IgD-negative memory B cell (primary cell): ENCODE measurements around the gene DCHS2. TPM values are rescaled to one million over a fixed set of nuclear protein-coding genes. Genes with fewer than 3 reads are reported as not detected.

Experiments used
- H3K27ac Mint-ChIP-seq, 3 donors: one replicate each; pipeline ENCODE4 v1.8.0; 2020 to 2022; ENCODE audit warnings: mild to moderate bottlenecking in 3 of 3, mixed read lengths in 3 of 3, moderate library complexity in 1 of 3
- H3K27me3 Mint-ChIP-seq: one replicate; pipeline ENCODE4 v1.8.0; 2021; ENCODE audit warnings: mixed read lengths
- H3K36me3 Mint-ChIP-seq: one replicate; pipeline ENCODE4 v1.8.0; 2020; ENCODE audit warnings: mild to moderate bottlenecking, mixed read lengths
- H3K4me1 Mint-ChIP-seq, 3 donors: one replicate each; pipeline ENCODE4 v1.8.0; 2020 to 2022; ENCODE audit warnings: mixed read lengths in 3 of 3, mild to moderate bottlenecking in 1 of 3
- H3K4me3 Mint-ChIP-seq, 4 donors: one replicate each; pipeline ENCODE4 v1.8.0; 2020 to 2022; ENCODE audit warnings: mild to moderate bottlenecking in 4 of 4, mixed read lengths in 4 of 4, moderate library complexity in 3 of 4
- H3K9me3 Mint-ChIP-seq, 3 donors: one replicate each; pipeline ENCODE4 v1.8.0; 2020 to 2021; ENCODE audit warnings: mixed read lengths in 3 of 3, mild to moderate bottlenecking in 1 of 3
- polyA plus RNA-seq: library from polyadenylated mRNA; unstranded; fragments of 300-500 nt; fragmentation: Illumina TruSeq; gene quantifications from one replicate; pipeline ENCODE4 v1.2.3, GENCODE V29; 2021

DCHS2 gene
- polyA plus RNA-seq, 1 donor from 2014 or later = 0.01 TPM

GRCh38 chr4:154315741-154316140, 175.9 kb downstream of the DCHS2 start:
- no peak overlapping the region for H3K27ac Mint-ChIP-seq
- no peaks in the 10 kb centered on the region for H3K36me3 Mint-ChIP-seq
- H3K27me3 Mint-ChIP-seq = peaks cover 2% of the 10 kb centered on the region
- peaks cover 0 to 10% (median 0%) of the 10 kb centered on the region in 3 donors for H3K9me3 Mint-ChIP-seq
- no peaks in the 10 kb centered on the region for H3K4me1 Mint-ChIP-seq
- H3K4me3 Mint-ChIP-seq = no peak overlapping the region

DNA sequence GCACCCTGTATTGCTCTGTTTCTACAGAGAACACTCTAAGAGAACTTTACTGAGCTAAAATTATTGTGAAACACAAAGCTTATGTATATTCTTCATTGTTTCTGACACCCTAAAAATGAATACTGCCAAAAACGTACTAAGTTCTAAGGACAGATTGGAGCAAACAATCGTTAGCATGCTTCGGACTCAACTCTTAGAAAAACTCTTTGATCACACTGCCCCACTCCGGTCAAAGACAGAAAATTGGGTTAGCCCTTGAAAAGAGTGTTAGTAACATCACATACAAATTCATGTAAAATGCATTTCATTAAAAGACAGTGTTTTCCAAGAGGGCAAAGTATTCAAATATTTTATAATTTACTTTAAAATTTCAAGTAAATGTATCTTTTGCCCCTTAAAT, 177.4 kb downstream of the DCHS2 start:
- Mint-ChIP-seq H3K27me3 (peaks cover 2% of the 10 kb centered on the region), H3K4me3 (no peak overlapping the region), H3K27ac (no peak overlapping the region), H3K4me1 (no peaks in the 10 kb centered on the region), H3K36me3 (no peaks in the 10 kb centered on the region), H3K9me3 (peaks cover 0 to 10% (median 0%) of the 10 kb centered on the region in 3 donors)

DNA sequence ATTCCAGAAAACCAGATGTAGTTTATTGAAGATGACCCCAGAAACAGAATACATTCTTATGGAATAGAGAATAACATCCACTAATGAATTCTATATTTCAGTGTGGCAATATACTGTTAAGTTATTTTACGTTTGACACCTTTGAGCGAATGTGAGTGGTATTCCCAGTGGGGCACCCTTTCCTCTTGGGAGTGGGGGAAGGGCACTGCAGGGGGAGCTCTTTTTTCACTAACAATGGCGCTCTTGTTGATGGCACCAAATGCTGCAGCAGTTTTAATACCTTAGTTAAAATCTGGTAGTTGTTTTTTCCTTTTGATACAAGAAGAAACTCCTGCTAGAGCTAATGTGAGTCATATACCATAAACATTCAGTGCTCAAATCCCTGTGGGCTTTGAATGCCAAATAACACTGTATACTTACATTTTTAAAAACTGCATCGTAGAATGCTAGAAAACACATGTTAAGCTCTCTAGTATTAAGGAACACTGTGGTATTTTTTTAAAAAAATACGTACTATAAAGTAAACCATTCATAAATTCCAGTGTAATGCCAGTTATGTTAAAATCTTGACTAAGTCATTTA, 178.5 kb downstream of the DCHS2 start:
- Mint-ChIP-seq H3K27ac (no peak overlapping the region), H3K4me1 (no peaks in the 10 kb centered on the region), H3K9me3 (peaks cover 0 to 2% (median under 1%) of the 10 kb centered on the region in 3 donors), H3K4me3 (no peak overlapping the region), H3K27me3 (peaks cover 2% of the 10 kb centered on the region), H3K36me3 (no peaks in the 10 kb centered on the region)

GRCh38 chr4:154312246-154312645, 179.4 kb downstream of the DCHS2 start:
- H3K4me1 Mint-ChIP-seq = no peaks in the 10 kb centered on the region
- H3K4me3 Mint-ChIP-seq = no peak overlapping the region
- no peak overlapping the region for H3K27ac Mint-ChIP-seq
- H3K9me3 Mint-ChIP-seq = peaks cover 0 to 3% (median 2%) of the 10 kb centered on the region in 3 donors
- peaks cover 3% of the 10 kb centered on the region for H3K27me3 Mint-ChIP-seq
- no peaks in the 10 kb centered on the region for H3K36me3 Mint-ChIP-seq

GRCh38 chr4:154310578-154310977, 181.0 kb downstream of the DCHS2 start:
- H3K27me3 Mint-ChIP-seq = peaks cover 3% of the 10 kb centered on the region
- no peak overlapping the region for H3K27ac Mint-ChIP-seq
- no peak overlapping the region for H3K4me3 Mint-ChIP-seq

DNA sequence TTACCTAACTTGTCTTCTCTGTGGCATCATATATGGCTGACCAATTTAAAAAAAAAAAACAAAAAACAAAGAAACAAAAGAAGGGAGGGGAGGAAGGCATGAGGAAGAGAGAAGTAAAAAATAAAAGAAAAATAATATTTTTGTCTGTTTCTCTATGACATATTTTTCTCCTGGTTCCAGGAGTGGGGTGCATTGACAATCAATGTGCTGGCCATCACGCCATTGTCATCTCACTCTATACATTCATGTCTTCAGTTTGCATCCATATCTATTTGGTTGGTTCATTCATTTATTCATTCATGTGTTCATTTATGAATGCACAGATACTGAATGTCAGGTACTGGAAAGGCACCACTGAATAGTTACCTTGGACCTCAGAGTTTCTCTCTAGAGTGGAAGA, 183.4 kb downstream of the DCHS2 start:
- Mint-ChIP-seq H3K4me3 (no peak overlapping the region), H3K4me1 (no peaks in the 10 kb centered on the region), H3K27me3 (peaks cover 3% of the 10 kb centered on the region), H3K36me3 (no peaks in the 10 kb centered on the region), H3K9me3 (peaks cover 0 to 5% (median 2%) of the 10 kb centered on the region in 3 donors), H3K27ac (no peak overlapping the region)

More at GRCh38 chr4:154310578-154310977, 181.0 kb downstream of the DCHS2 start:
- Mint-ChIP-seq H3K36me3 (no peaks in the 10 kb centered on the region), H3K9me3 (peaks cover 0 to 3% (median 2%) of the 10 kb centered on the region in 3 donors), H3K4me1 (no peaks in the 10 kb centered on the region)

GRCh38 chr4:154307451-154307850, 184.1 kb downstream of the DCHS2 start:
- Mint-ChIP-seq H3K27ac (no peak overlapping the region), H3K27me3 (peaks cover 3% of the 10 kb centered on the region), H3K36me3 (no peaks in the 10 kb centered on the region), H3K4me1 (no peaks in the 10 kb centered on the region), H3K9me3 (peaks cover 0 to 5% (median 2%) of the 10 kb centered on the region in 3 donors), H3K4me3 (no peak overlapping the region)

DNA sequence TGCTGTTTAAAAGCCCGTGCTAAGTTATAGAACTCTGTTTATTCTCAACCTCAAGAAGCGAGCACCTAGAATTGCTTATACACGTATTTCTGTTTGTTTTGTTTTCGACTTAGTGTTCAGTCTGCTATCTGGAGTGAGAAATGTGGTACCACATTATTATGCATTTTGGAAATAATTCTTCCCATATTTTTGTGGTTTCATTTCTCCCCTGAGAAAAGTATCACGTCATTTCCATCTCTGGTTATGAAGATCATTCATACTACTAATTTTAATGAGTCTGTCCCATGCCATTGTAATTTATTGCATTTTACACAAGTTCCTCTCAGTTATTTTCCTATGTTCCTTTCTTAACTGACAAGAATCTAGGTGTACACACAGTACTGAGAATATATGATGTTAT, 186.0 kb downstream of the DCHS2 start:
- H3K4me1 Mint-ChIP-seq = no peaks in the 10 kb centered on the region
- H3K9me3 Mint-ChIP-seq = peaks cover 0 to 5% (median 2%) of the 10 kb centered on the region in 3 donors
- H3K4me3 Mint-ChIP-seq = no peak overlapping the region
- no peak overlapping the region for H3K27ac Mint-ChIP-seq
- H3K36me3 Mint-ChIP-seq = no peaks in the 10 kb centered on the region
- H3K27me3 Mint-ChIP-seq = peaks cover 3% of the 10 kb centered on the region

GRCh38 chr4:154304679-154305078, 186.9 kb downstream of the DCHS2 start:
- Mint-ChIP-seq H3K36me3 (no peaks in the 10 kb centered on the region), H3K9me3 (peaks cover 0 to 5% (median 2%) of the 10 kb centered on the region in 3 donors), H3K27ac (no peak overlapping the region), H3K27me3 (peaks cover 3% of the 10 kb centered on the region), H3K4me3 (no peak overlapping the region), H3K4me1 (no peaks in the 10 kb centered on the region)

GRCh38 chr4:154294652-154295350, 196.8 kb downstream of the DCHS2 start:
- Mint-ChIP-seq H3K4me1 (no peaks in the 10 kb centered on the region), H3K36me3 (no peaks in the 10 kb centered on the region), H3K27me3 (peaks cover 4% of the 10 kb centered on the region), H3K27ac (no peak overlapping the region), H3K9me3 (no peaks in the 10 kb centered on the region), H3K4me3 (no peak overlapping the region)

DNA sequence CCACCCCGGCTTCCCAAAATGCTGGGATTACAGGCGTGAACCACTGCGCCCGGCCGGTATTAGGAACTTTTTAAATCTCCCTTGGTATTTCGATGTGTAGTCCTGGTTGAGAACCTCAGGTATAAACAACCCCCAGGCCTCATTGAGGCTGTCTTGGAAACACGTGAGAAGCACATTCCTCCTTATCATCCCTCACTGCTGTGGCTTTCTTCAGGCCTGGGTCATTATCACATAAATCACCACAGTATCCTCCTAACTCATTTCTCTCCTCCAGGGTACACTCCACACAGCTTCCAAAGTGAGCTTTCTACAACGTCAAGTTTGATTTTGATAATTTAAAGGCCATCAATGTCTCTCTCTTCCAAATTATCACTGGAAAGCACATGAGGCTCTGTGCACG, 198.2 kb downstream of the DCHS2 start:
- Mint-ChIP-seq H3K4me1 (no peaks in the 10 kb centered on the region), H3K4me3 (no peak overlapping the region), H3K36me3 (no peaks in the 10 kb centered on the region), H3K27me3 (no peaks in the 10 kb centered on the region), H3K27ac (no peak overlapping the region), H3K9me3 (peaks cover 0 to 3% (median 0%) of the 10 kb centered on the region in 3 donors)

- H3K9me3 Mint-ChIP-seq = peaks cover 0 to 3% (median 0%) of the 10 kb centered on the region in 3 donors
- no peak overlapping the region for H3K27ac Mint-ChIP-seq
- H3K4me3 Mint-ChIP-seq = no peak overlapping the region
- no peaks in the 10 kb centered on the region for H3K4me1 Mint-ChIP-seq
- no peaks in the 10 kb centered on the region for H3K27me3 Mint-ChIP-seq
- no peaks in the 10 kb centered on the region for H3K36me3 Mint-ChIP-seq
Measured at GRCh38 chr4:154292589-154292988, 199.0 kb downstream of the DCHS2 start.

DNA sequence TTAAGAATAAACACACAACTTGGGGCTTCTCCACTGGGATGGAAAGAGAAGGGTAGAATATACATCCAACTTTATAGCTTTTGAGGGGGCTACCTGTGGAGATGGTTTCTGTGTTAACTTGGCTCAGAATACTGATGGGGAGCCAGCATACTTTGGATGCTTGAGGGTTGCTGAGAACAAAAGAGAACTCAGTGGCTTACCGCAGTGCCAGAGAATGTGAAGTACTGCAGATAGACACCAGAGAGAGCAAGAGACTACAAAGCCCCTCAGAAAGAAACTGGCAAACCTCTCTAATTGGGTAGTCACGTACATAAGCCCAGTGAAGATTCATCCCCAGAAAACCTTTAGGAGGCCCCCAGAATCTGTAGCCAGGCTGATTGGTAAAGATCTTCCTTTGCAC, 214.4 kb downstream of the DCHS2 start:
- no peaks in the 10 kb centered on the region for H3K4me1 Mint-ChIP-seq
- peaks cover 6% of the 10 kb centered on the region for H3K27me3 Mint-ChIP-seq
- H3K9me3 Mint-ChIP-seq = peaks cover 0 to 5% (median 4%) of the 10 kb centered on the region in 3 donors
- H3K27ac Mint-ChIP-seq = no peak overlapping the region
- H3K4me3 Mint-ChIP-seq = no peak overlapping the region
- no peaks in the 10 kb centered on the region for H3K36me3 Mint-ChIP-seq

DNA sequence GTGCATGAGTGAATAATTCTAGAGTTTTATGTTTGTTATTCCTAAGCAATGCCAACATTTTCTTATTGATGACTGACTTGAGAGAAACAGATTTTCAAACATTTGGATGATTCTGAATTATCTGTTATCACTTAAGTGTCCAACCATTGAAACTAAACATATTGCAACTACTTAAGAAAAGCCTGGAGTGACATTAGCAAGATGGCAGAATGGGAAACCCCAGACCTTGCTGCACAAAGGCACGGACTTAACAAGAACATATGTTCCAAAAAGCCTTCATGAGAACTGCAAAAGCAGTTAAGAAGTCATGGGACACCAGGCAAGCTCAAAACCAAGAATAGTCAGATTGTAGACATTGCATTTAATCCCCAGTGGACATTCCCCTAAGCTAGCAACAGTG, 215.1 kb downstream of the DCHS2 start:
- Mint-ChIP-seq H3K27me3 (peaks cover 6% of the 10 kb centered on the region), H3K4me3 (no peak overlapping the region), H3K36me3 (no peaks in the 10 kb centered on the region), H3K27ac (no peak overlapping the region), H3K4me1 (no peaks in the 10 kb centered on the region), H3K9me3 (peaks cover 0 to 5% (median 4%) of the 10 kb centered on the region in 3 donors)

GRCh38 chr4:154254999-154255398, 236.6 kb downstream of the DCHS2 start:
- Mint-ChIP-seq H3K36me3 (no peaks in the 10 kb centered on the region), H3K9me3 (no peaks in the 10 kb centered on the region), H3K4me1 (no peaks in the 10 kb centered on the region), H3K27me3 (no peaks in the 10 kb centered on the region), H3K27ac (no peak overlapping the region), H3K4me3 (no peak overlapping the region)

DNA sequence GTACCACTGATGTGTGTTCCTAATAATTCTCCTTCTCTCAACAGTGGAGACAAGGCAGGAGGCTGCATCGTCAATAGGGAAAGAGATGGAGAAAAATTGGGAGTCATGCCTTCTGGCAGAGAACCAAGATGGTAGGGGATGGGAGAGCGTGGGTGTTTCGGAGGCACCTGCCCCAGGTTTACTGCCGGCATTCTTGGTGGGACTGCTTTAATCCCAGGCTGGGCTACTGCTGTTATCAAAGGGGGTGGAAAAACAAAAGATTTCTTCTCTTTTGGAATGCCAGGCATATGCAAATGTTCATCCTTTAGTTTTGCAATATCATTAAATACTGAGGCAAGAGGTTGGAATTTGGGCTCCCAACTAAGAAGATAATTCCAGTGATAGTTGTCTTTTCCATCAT, 257.0 kb downstream of the DCHS2 start:
- H3K9me3 Mint-ChIP-seq = peaks cover 0 to under 1% (median 0%) of the 10 kb centered on the region in 3 donors

More for the DNA sequence above, 257.0 kb downstream of the DCHS2 start:
- H3K4me3 Mint-ChIP-seq = no peak overlapping the region
- peaks cover 0 to 2% (median 0%) of the 10 kb centered on the region in 3 donors for H3K4me1 Mint-ChIP-seq
- H3K36me3 Mint-ChIP-seq = no peaks in the 10 kb centered on the region
- H3K27me3 Mint-ChIP-seq = peaks cover 2% of the 10 kb centered on the region
- H3K27ac Mint-ChIP-seq = no peak overlapping the region
